HL-60 (cell line): ENCODE data around the gene GPR107.

Experiments used
- DNase-seq, 2 experiments: peaks; one replicate each; pipeline ENCODE4 v3.0.0-alpha.2; 2010 to 2020; ENCODE audit warnings: low read depth in 1 of 2, low spot score in 1 of 2
- H3K27ac ChIP-seq: fragments of 250-450 bp; sonication (Bioruptor Pico); replicated peaks from 2 replicates; pipeline ENCODE4 v1.5.1; 2020; ENCODE audit warnings: mild to moderate bottlenecking, moderate library complexity
- H3K27me3 ChIP-seq: fragments of 250-450 bp; sonication (Bioruptor Pico); 2 replicates; pipeline ENCODE4 v1.5.1; 2021; ENCODE audit warnings: mild to moderate bottlenecking, moderate library complexity; ENCODE audit not compliant: insufficient read depth, poor library complexity, severe bottlenecking
- H3K4me3 ChIP-seq: replicated peaks from 2 replicates; pipeline ENCODE4 v1.5.1; 2011; ENCODE audit warnings: mild to moderate bottlenecking, control low read depth, low read length; ENCODE audit not compliant: insufficient read depth
- GABPA ChIP-seq: IDR thresholded peaks from 2 replicates; pipeline ENCODE4 v1.6.1; 2012; ENCODE audit warnings: low read depth
- POLR2AphosphoS5 ChIP-seq: IDR thresholded peaks from 2 replicates; pipeline ENCODE4 v1.6.1; 2012; ENCODE audit warnings: low read depth
- SPI1 ChIP-seq: IDR thresholded peaks from 2 replicates; pipeline ENCODE4 v1.6.1; 2012; ENCODE audit warnings: low read depth, mild to moderate bottlenecking, borderline replicate concordance
- TF ChIP-seq, protein P1 (sequence below): IDR thresholded peaks from 2 replicates; pipeline ENCODE4 v1.6.1; 2012; ENCODE audit warnings: low read depth; ENCODE audit not compliant: insufficient replicate concordance
- TF ChIP-seq, protein P2 (sequence below): IDR thresholded peaks from one replicate; pipeline ENCODE4 v1.5.1; 2011; ENCODE audit warnings: low read length, control low read depth, inconsistent platforms; ENCODE audit not compliant: insufficient read depth

The GPR107 gene

DNA sequence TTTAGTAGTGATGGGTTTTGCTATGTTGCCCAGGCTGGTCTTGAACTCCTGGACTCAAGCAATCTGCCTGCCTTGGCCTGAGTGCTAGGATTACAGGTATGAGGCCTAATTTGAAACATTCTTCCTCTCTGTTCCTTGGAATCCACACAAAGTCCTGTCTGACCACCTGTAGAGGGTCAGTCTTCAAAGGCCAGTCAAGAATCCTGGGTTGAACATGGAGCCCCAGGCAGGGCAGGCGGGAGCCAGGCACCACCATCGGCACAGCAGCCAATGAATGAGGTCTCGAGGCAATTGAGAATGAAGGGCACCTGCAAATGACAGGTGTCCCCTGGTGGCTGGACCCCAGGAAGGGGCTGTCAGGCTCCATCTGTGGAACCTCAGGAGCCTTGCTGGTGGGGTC, 101.1 kb downstream of the GPR107 start:
- H3K27me3 ChIP-seq, result no peaks in the 10 kb centered on the region
- DNase-seq, result no peak
- no peak overlapping the region for H3K4me3 ChIP-seq
- TF ChIP-seq, protein P1, sequence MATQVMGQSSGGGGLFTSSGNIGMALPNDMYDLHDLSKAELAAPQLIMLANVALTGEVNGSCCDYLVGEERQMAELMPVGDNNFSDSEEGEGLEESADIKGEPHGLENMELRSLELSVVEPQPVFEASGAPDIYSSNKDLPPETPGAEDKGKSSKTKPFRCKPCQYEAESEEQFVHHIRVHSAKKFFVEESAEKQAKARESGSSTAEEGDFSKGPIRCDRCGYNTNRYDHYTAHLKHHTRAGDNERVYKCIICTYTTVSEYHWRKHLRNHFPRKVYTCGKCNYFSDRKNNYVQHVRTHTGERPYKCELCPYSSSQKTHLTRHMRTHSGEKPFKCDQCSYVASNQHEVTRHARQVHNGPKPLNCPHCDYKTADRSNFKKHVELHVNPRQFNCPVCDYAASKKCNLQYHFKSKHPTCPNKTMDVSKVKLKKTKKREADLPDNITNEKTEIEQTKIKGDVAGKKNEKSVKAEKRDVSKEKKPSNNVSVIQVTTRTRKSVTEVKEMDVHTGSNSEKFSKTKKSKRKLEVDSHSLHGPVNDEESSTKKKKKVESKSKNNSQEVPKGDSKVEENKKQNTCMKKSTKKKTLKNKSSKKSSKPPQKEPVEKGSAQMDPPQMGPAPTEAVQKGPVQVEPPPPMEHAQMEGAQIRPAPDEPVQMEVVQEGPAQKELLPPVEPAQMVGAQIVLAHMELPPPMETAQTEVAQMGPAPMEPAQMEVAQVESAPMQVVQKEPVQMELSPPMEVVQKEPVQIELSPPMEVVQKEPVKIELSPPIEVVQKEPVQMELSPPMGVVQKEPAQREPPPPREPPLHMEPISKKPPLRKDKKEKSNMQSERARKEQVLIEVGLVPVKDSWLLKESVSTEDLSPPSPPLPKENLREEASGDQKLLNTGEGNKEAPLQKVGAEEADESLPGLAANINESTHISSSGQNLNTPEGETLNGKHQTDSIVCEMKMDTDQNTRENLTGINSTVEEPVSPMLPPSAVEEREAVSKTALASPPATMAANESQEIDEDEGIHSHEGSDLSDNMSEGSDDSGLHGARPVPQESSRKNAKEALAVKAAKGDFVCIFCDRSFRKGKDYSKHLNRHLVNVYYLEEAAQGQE, result no peak
- TF ChIP-seq POLR2AphosphoS5, result no peak
- TF ChIP-seq, protein P2, sequence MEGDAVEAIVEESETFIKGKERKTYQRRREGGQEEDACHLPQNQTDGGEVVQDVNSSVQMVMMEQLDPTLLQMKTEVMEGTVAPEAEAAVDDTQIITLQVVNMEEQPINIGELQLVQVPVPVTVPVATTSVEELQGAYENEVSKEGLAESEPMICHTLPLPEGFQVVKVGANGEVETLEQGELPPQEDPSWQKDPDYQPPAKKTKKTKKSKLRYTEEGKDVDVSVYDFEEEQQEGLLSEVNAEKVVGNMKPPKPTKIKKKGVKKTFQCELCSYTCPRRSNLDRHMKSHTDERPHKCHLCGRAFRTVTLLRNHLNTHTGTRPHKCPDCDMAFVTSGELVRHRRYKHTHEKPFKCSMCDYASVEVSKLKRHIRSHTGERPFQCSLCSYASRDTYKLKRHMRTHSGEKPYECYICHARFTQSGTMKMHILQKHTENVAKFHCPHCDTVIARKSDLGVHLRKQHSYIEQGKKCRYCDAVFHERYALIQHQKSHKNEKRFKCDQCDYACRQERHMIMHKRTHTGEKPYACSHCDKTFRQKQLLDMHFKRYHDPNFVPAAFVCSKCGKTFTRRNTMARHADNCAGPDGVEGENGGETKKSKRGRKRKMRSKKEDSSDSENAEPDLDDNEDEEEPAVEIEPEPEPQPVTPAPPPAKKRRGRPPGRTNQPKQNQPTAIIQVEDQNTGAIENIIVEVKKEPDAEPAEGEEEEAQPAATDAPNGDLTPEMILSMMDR, result no peak
- no peak for TF ChIP-seq GABPA
- no peak for TF ChIP-seq SPI1
- no peak overlapping the region for H3K27ac ChIP-seq

DNA sequence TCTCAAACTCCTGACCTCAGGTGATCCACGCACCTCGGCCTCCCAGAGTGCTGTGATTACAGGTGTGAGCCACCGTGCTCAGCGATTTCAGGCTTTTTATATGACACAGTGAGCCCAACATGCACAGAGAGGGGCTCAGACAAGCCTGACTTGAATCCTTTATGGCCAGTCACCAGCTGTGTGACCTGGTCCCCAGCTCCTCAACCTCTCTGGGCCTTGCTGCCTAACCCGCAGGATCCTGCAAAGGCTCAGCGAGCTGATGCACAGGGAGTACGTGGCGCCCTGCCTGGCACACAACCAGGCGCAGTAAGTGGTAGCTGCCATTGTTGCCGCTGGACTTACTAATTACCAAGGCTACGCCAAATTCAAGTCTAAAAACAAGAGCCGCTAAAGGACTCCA, 101.9 kb downstream of the GPR107 start:
- TF ChIP-seq SPI1, result no peak
- TF ChIP-seq POLR2AphosphoS5, result no peak
- TF ChIP-seq, protein P1, result no peak
- no peak for TF ChIP-seq GABPA
- TF ChIP-seq, protein P2, result no peak
- H3K27ac ChIP-seq, result no peak overlapping the region
- no peaks in the 10 kb centered on the region for H3K27me3 ChIP-seq
- no peak for DNase-seq
- H3K4me3 ChIP-seq, result no peak overlapping the region

DNA sequence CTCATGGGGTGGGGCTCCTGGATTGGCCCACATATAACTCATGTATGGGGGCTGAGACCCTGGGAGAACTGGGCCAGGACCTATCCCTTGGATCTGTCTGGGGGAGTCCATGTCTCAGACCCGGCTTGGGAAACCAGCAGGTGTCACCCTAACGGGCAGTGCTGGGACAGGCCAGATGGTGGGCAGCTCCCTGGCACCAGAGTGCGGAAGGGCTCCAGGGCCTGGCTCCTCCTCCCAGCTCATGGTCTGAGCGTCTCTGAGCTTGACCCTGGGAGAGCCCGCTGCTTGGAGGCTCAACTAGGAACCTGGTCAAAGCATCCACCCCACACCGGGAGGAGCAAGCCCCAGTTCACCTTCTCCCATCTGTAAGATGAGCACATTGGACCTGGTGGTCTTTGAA, 103.0 kb downstream of the GPR107 start:
- Histone ChIP-seq H3K27ac (no peak overlapping the region), H3K4me3 (no peak overlapping the region), H3K27me3 (no peaks in the 10 kb centered on the region)
- no peak for DNase-seq
- TF ChIP-seq SPI1, result no peak
- TF ChIP-seq, protein P1, result no peak
- TF ChIP-seq POLR2AphosphoS5, result no peak
- TF ChIP-seq GABPA, result no peak
- TF ChIP-seq, protein P2, result no peak
